Measurements from ENCODE around the gene SLC17A9.
A peak's percentile ranks its signal among the peaks of the same experiment; 100 is the strongest.

Gene SLC17A9

DNA sequence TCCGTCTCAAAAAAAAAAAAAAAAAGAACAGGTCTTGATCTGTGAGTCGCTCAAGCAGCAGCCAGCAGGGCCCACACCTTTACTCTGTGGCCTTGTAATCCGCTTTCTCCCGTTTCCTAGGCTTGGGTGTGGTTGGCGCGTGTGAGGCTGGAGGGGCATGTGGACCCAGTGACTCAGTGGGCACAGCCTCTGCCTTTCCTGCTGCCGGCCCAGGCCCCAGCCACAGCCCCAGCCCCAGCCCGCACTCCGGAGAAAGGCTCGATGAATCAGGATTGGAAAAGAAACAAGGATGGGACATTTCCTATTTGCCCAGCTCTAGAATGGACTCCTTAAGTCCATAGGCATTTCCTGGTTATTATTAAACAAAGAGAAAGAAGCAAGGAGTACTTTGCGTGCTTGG, 50.0 kb downstream of the SLC17A9 start:
- DNase-seq (ENCODE audit: low spot score) (no peak), FAIRE-seq (no peak)

DNA sequence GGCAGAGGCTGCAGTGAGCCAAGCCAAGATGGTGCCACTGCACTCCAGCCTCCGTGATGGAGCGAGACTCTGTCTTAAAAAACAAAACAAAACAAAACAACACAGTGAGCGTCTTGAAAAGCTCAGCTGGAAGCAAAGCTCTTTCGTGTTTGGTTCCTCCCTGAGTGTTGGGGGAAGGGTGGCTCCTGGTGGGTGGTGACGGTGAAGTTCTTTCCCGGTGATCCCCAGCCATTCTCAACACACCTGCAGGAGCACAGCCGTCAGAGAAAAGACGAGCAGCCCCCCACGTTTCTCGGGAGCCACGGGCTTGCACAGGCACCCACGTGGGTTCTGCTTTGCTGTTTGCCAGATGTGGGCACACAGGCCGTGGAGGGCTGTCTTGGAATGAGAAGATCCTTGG, 51.0 kb downstream of the SLC17A9 start:
- no peak for DNase-seq (ENCODE audit: low spot score)

DNA sequence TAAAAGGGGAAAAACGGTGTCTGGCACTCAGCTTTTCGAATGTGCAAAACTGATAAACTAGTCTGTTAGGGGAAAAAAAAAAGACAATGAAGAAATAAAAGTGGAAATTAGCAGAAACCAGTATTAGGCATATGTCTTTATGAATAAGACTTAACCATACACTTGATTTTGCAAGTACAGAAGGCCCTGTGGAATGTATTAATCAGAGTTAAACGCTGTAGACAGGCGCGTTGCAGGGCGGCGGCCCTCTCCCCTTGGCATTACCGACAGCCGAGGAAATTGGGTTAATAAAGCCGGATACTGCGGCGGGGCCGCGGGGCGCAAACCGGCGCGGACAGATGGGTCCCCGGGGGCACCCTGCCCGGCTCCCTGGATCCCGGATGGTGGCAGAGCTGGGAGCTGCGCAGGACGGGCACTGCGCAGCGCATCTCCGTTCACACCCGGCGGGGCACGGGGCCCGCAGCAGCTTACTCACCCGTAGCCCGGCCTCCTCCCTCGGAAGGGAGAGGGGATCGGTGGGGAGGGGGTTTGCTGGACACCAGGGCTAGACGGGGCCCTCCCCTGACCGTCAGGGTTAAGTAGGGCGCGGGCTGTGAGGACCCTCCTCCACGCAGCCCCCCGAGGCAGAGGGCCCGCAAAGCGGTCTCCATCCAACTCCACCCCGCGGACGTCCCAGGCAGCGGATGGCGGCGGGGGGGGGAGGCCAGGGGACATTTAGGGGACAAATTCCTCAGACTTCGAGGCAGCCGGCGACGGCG, 52.3 kb downstream of the SLC17A9 start:
- no peak for FAIRE-seq

More for the DNA sequence above, 51.0 kb downstream of the SLC17A9 start:
- no peak for FAIRE-seq

DNA sequence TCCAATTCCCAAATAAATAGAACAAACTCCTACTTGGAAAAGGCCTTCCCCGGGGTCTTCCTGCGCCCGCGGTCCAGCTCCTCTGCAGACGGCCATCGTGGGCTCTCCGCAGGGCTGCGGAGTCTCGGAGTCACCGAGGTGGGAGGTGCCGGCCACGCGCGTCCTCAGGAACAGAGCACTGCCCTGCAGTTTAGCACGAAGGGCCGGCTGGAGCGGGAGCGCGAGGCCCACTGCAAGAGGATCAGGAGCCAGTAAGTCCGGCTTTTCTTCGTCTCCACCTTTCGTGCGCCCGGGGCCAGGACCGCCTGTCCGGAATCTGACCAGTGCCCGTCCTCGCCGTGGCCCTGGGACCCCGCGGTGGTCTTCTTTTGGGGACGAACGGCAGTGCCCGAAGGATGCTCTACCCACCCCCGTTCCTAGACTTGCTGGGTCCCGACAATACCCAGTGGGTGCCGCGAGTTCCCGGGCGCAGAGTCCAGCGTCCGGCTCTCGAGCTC, 52.9 kb downstream of the SLC17A9 start:
- FAIRE-seq: no peak
- no peak for DNase-seq (ENCODE audit: low spot score)

More for the DNA sequence above, 52.3 kb downstream of the SLC17A9 start:
- DNase-seq (ENCODE audit: low spot score): no peak

DNA sequence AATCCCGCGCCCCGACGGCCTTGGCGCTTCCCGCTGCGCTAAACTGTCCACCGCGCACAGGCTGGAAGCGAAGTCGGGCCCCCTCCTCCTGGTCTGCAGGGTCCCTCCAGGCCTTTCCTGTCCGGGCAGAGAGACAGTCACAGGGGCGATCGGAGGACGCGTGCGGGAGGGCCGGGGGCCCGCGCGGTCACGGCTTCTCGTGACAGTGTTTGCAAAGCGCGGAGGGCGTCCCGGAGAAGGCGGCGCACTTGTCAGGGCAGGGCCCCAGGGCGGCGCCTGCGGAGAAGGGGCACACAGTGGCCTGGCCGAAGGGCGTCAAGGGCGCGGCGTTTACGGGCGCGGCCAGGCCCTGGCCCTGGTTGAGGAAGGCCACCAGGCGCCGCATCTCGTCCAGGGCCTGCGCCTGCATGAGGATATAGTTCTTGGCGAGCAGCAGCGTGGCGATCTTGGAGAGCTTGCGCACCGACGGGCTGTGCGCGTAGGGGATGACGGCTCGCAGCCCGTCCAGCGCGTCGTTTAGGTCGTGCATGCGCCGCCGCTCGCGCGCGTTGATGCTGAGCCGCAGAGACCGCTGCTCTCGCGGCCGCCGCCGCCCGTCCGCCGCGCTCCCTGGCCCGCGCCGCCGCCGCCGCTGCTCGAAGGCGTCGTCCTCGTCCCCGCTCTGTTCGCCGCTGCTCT, 53.5 kb downstream of the SLC17A9 start:
- FAIRE-seq (no peak), DNase-seq (ENCODE audit: low spot score) (no peak)

DNA sequence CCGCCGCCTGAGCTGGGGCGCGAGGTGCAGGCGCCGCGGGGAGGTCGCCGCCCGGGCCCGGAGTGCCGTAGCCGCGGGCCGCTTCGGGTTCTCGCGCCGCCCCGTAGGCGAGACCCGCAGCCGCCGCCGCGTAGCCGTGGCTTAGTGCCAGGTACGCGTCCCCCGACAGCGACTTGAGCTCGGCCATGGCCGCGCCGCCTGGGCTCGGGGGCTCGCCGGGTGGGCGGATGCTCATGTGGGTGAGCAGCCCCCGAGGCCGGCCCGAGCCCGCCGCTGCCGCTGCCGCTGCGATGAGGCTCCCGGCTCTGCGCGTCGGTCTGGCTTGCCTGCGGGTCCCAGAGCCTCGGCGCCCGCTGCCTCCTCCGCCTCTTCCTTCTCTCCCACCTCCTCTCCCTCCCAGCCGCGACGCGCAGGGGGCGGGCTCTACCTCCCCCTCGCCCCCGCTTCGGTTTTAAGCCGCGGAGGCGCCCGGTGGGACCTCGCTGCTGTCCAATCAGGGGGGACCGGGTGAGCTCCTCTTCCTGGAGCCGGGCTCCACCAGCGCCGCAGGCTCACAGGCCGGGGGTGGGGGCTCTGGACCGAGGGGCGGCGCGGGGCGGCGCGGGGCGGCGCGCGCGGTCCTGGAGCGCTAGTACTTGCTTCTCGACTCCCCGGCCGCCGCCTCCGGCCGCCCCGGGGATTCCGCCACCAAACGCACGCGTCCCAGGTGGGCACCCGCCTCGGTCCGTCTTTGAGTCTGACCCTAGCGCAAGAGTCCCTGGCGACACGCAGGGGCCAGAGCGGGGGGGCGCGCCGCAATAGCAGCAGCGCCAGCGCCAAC, 54.2 kb downstream of the SLC17A9 start, which contains the start of gene BHLHE23:
Gene BHLHE23, minus strand, starts transcription at position 425 of the 820 bp plus-strand sequence. Its CDS starts 190 bp downstream, at position 235.
- peak; percentile 73 for DNase-seq (ENCODE audit: low spot score)
- no peak for FAIRE-seq

DNA sequence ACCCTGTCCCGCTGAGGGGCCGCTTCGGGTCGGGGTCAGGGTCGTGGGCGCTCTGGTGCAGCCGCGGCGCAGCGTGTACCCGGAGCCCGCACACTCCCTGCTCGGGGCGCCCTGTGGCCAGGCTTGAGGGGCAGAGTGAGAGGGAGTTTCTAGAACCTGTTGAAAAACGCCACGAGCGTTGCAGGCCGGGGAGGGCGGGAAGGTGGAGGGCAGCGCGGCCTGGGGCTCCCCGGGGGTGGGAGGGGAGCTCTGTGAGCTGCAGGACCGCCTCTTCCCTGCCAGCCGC, 54.8 kb downstream of the SLC17A9 start:
- no peak for FAIRE-seq
- no peak for DNase-seq (ENCODE audit: low spot score)

DNA sequence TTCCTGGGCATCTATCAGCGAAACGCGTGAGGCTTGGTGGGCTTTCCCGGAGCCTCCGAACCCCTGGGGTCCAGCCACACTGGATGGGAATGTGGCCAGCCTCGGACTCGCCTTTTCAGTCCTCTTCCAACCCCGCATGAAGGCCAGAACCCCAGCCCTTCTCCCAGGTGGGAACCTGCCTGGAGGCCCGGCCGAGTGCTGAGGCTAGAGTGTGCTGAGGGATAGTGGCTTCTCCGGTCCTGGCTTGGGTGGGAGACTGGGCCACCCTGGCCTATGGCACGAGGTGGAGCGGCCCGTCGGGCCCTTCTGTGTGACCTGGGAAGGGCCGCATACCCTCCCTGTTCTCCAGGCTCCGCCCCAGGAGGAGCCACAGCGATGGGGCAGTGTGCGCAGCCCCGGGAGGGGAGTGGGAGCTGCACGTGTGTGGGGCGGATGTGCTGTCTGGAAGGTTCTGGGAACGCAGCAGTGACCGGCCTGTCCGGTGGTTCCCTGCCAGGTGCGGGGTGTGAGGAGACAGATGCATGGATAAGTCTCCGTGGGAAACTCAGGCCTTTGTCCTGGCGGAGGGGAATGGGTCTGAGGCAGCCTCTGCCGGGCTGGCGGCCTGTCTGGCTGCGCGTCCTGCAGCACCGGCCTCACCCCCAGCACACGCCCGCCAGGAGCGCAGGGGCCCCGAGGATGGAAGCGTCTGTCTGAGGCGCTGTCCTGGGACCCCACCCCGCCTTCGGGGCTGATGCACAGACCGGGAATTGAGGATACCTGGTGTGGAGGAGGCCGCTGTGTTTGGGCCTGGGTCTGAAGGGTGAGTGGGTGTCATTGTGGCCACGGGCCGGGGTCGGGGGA, 55.4 kb downstream of the SLC17A9 start:
- FAIRE-seq: no peak
- no peak for DNase-seq (ENCODE audit: low spot score)

DNA sequence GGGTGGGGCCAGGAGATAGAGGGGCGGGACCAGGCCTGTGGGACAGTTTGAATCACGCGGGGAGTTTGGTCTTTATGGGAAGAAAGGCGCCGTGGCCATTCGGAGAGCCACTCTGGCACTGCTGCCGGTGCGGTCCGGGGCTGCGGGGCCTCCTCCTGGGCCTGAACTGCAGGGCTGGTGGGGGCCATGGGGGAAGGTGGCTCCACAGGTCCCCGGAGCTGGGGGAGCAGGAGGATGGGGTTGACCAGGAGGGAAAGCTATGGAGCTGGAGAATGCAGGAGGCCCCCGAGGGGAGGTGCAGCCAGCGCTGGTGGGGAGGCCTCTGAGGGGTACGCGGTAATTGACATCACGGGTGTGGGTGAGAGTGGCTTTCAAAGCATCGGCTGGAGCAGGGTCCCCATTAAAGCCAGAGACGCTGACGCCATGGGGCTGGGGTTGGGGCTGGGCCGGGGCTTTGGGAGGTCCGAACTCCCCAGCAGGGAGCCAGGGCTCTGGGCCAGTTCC, 56.1 kb downstream of the SLC17A9 start:
- DNase-seq (ENCODE audit: low spot score) (no peak), FAIRE-seq (no peak)

DNA sequence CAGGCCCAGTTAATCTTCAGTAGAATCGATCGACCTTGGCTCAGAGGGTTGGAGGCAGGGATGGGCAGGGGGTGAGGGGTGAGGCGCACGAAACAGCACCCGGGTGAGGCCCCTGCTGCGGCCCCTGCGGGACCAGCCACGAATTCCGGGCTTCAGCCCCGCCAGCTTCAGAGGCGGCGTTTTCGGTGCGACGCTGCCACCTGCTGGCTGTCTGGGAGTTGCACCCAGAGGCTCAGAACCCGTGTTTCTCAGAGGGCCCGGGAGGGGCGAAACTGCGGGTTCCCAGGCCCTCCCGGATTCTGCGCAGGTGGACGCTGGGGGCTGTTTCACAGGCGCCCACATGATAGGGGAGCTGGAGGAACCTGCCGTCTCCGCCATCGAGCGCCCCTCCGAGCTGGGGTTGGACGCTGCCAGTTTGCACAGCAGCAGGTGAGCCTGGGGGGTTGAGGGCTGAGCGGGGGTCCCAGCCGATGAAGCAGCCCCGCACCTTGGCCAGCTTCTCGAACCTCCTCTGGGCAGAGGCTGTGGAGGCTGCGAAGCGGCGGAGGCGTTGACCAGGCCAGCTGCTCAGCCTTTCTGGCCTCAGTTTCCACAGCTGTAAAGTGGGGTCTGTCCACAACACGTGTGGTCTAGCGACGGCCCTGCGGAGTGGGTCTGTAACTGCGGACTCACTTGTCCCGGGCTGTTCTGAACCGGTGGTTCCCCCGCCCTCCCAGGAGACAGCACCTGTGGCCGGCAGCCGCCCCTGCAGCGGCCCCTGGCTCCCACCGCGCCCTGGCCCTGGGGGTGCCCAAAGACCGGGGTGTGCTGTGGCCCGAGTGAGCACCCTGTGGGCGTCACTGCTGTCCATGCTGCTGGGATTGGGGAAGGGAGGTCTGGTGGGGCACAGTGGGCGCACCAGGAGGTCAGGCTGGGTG, 56.8 kb downstream of the SLC17A9 start:
- DNase-seq (ENCODE audit: low spot score) (peak; percentile 95), FAIRE-seq (no peak)

DNA sequence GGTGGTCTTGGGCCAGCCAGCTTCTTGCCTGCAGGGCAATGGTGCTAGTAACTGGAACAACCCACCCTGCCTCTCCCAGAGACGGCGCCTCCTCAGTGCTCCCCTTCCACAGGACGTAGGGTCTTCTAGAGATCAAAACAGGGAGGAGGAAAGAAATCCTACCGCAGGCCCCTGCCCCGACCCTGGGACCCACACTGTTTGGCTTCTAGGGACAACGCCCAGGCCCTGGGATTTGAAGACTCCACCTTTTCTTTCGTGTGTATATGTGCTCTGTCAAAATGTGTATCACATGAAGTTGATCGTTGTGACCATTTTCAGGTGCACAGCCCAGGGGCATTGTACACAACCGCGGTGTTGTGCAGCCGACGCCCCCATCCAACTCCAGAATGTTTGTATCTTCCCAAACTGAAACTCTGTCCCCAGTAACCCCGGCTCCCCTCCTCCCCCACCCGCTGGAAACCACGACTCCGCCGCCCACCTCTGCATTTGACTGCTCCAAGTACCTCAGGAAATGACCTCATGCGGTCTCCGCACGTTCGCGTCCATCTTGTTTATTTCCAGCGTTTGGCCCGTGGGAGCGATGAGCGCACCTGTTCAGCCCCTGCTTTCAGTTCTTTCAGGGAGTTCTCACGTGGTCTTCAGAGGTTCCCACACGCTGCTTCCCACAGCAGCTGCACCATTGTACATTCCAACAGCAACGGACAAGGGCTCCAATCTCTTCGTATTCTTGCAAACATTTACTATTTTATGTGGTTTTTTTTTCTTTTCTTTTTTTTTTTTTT, 57.7 kb downstream of the SLC17A9 start:
- FAIRE-seq (no peak), DNase-seq (ENCODE audit: low spot score) (peak; percentile 78)

DNA sequence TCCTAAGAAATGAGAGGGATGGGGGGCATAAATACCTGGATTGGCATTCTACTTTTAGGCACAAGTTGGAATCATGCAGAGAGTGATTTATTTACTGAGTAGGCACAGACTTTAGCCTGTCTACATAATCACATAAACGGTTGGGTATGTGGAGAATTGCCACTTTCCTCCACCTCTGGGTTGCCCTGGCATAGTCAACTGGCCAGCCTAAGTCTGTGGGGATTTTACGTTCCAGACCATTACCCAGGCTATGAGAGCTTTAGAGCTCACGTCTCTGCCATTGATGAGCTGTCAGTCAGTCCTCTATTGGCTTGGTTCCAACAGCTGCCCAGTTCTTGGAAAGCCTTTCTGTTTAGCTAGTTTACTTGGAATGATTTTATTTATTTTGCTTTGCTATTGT, 59.3 kb downstream of the SLC17A9 start:
- no peak for FAIRE-seq
- no peak for DNase-seq (ENCODE audit: low spot score)

DNA sequence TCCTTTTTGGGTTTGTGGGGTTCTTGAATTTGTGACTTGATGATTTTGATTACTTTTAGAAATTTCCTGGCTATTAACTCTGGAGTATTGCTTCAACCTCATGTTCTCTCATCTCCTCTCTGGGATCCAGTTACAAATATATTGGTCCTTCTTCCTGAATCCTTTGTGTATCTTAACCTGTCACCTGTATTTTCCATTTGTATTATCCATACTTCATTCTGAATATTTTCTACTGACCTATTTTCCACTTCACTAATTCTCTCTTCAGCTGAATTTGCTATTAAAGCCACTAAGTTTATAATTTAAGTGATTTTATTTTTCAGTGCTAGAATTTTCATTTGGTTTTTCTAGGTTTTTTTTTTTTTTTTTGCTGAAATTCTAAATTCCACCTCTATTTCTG, 60.7 kb downstream of the SLC17A9 start:
- DNase-seq (ENCODE audit: low spot score) (no peak), FAIRE-seq (no peak)

DNA sequence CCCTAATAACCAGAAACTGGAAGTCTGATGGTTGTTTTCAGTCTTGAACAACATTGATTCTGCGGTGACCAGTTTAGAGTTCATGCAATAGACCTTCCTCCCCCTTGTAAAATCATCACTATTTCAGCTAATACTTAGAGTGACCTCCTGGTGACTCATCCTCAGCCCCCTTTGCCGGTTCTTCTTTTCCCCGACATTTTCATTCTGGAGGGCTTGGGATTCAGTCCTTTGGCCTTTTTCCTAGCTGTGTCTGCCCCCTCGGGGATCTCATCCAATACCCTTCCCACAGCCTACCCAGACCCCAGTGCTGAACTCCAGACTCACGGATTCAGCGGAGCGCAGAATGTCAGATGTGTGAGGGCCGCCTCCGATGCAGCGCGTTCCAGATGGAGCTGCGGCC, 61.8 kb downstream of the SLC17A9 start:
- no peak for FAIRE-seq

DNA sequence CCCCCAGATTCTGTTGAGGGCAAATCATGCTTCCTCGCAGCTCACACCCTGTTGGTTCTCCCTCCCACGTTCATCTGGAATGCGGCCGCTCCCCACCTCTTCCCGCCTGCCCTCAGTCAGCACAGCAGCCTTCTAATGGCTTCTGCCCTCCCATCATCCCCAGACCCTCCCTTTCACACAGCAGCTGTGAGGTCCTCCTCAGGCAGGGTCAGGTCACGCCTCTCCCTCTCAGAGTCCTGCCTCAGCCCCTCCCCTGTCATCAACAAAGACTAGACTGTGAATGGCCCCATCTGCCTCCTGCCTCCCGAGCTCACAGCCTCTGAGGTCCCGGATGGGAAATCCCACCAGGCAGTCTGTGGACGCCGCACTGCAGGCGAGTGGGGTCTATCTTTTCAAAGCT, 62.2 kb downstream of the SLC17A9 start:
- FAIRE-seq: no peak

More for the DNA sequence above, 61.8 kb downstream of the SLC17A9 start:
- no peak for DNase-seq (ENCODE audit: low spot score)

DNA sequence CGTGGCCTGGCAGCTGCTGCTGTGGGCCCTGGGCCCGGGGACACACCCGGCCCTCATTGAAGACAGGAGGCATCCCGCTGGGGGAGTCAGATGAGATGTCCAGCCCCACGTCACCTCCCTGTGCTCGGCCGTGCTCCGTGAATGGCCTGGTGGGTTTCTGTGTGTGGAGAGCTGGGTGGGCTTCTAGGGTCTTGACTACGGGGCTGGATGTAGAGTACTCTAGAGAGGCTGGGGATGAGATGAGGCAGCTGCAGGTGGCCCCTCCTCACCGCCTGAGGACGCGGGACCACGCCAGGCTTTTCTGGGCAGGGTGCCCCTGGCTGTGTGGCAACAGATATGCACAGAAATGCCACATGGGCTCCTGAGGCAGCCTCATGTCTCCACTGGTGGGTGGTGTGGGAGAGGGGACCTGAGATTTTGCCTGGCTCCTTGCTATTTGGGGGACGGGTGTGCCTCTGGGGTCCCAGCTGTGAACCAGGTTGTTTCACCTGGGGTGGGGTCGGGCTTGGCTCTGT, 62.7 kb downstream of the SLC17A9 start:
- FAIRE-seq: no peak
- no peak for DNase-seq (ENCODE audit: low spot score)

More for the DNA sequence above, 62.2 kb downstream of the SLC17A9 start:
- peak; percentile 67 for DNase-seq (ENCODE audit: low spot score)

DNA sequence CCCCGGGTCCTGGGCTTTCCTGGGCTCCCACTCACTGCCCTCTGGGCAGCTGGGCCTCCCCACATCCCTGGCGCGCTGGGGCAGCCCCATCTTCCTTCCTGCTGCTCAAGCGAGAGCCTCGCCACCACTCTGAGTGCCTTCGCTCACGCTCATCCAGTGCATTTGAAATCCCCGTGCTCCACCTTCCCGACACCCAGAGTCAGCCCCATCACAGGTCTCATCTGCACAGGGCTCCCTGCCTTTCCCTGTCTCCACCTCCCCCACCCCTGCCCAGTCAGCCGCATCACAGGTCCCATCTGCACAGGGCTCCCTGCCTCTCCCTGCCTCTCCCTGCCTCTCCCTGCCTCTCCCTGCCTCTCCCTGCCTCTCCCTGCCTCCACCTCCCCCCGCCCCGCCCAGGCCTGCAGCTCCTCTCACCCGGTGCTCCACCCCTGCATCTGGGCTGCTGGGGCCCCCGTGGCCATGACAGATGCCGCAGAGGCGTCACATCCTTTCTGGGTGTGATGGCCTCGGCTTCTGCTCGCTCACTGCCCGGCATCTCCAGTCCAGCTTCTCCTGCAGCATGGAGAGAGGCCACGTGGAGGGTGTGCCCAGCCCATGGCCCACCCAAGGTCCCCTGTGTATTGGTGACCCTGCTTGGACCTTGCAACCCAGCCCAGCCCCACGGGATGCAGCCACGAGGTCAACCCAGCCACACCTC, 63.3 kb downstream of the SLC17A9 start:
- no peak for FAIRE-seq
- no peak for DNase-seq (ENCODE audit: low spot score)

DNA sequence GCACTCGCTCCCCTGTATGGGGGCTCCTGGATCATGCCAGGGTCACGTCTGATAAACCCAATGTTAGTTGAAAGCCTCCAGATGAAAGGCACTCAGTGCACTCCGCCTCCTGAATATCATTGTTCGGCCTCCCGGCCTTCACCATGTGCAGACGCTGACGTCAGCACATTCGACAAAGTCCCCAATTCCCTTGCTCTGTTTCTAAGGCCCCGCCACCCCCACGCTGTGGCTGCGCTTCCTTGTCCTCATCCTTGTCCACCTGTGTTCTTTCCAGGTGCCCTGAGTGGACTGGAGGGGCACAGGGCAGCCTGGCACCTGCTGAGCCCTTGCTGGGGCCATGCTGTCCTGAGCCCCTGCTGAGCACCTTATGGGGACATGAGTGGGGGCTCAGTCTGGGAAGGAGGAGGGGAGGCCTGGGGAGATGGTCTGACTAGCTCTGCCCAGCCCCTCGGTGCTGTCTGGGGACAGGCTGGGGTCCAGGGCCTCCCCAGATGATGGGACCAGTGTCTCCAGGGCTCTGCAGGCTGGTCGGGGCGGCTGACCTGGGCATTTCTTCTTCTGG, 64.1 kb downstream of the SLC17A9 start:
- no peak for DNase-seq (ENCODE audit: low spot score)
- FAIRE-seq: no peak

All from urothelium cell line (cell line).